OCI-LY1 (cell line): Measurements from ENCODE around the gene BMP7.

Experiments
- H2AFZ ChIP-seq: fragments of 200-600 bp; sonication (generic), shearing (Covaris generic); 2 replicates; pipeline ENCODE4 v1.6.0; 2014; ENCODE audit warnings: antibody characterized with exemption, mild to moderate bottlenecking, low read length
- H3F3A ChIP-seq: fragments of 200-600 bp; sonication (generic), shearing (Covaris generic); 2 replicates; pipeline ENCODE4 v1.6.0; 2014; ENCODE audit warnings: mild to moderate bottlenecking, antibody characterized with exemption, low read length, moderate library complexity; ENCODE audit not compliant: insufficient read depth
- H3K27ac ChIP-seq: fragments of 200-600 bp; sonication (generic); 2 replicates; pipeline ENCODE4 v1.5.1; 2014; ENCODE audit warnings: low read length, mixed run types, mild to moderate bottlenecking, low read depth; ENCODE audit not compliant: poor library complexity, severe bottlenecking
- H3K27me3 ChIP-seq: fragments of 200-600 bp; sonication (generic); 2 replicates; pipeline ENCODE4 v1.6.0; 2014; ENCODE audit warnings: antibody characterized with exemption, mild to moderate bottlenecking, low read length, moderate library complexity; ENCODE audit not compliant: insufficient read depth
- H3K36me3 ChIP-seq: fragments of 200-600 bp; sonication (generic); 2 replicates; pipeline ENCODE4 v1.6.1; 2014; ENCODE audit warnings: mild to moderate bottlenecking, antibody characterized with exemption, low read length, moderate library complexity, mixed read lengths; ENCODE audit not compliant: insufficient read depth
- H3K4me1 ChIP-seq: fragments of 200-600 bp; sonication (generic); 2 replicates; pipeline ENCODE4 v1.5.1; 2014; ENCODE audit warnings: mild to moderate bottlenecking, low read length, moderate library complexity; ENCODE audit not compliant: insufficient read depth, severe bottlenecking
- H3K4me2 ChIP-seq: fragments of 200-600 bp; sonication (generic), shearing (Covaris generic); 2 replicates; pipeline ENCODE4 v1.6.1; 2014; ENCODE audit warnings: low read length
- H3K4me3 ChIP-seq: fragments of 200-600 bp; sonication (generic); 2 replicates; pipeline ENCODE4 v1.5.1; 2014; ENCODE audit warnings: low read length, low read depth, mild to moderate bottlenecking, mixed read lengths; ENCODE audit not compliant: poor library complexity, severe bottlenecking
- H3K79me2 ChIP-seq: fragments of 200-600 bp; shearing (Covaris generic); 2 replicates; pipeline ENCODE4 v1.6.1; 2016; ENCODE audit warnings: mixed run types, low read length, mixed read lengths; ENCODE audit not compliant: insufficient read depth
- H3K9ac ChIP-seq: fragments of 200-600 bp; sonication (generic), shearing (Covaris generic); 2 replicates; pipeline ENCODE4 v1.6.1; 2014; ENCODE audit warnings: mild to moderate bottlenecking, low read length, mixed read lengths
- H3K9me2 ChIP-seq: fragments of 200-600 bp; sonication (generic), shearing (Covaris generic); 2 replicates; pipeline ENCODE4 v1.6.1; 2014; ENCODE audit warnings: low read depth, mild to moderate bottlenecking, low read length, mixed read lengths
- H3K9me3 ChIP-seq: fragments of 200-600 bp; shearing (Covaris generic); 2 replicates; pipeline ENCODE4 v1.6.1; 2014; ENCODE audit warnings: low read length, mixed read lengths
- H4K20me1 ChIP-seq: fragments of 200-600 bp; sonication (generic), shearing (Covaris generic); 2 replicates; pipeline ENCODE4 v1.6.0; 2016; ENCODE audit warnings: mild to moderate bottlenecking, low read length; ENCODE audit not compliant: insufficient read depth
- EZH2 ChIP-seq: fragments of 200-600 bp; sonication (generic), shearing (Covaris generic); IDR thresholded peaks from 2 replicates; pipeline ENCODE4 v1.8.0; 2017; ENCODE audit warnings: borderline replicate concordance, mixed run types, mild to moderate bottlenecking, antibody characterized with exemption, low read length, moderate library complexity, mixed read lengths
- TF ChIP-seq, protein P1 (sequence below): fragments of 200-600 bp; sonication (generic), shearing (Covaris generic); IDR thresholded peaks from 2 replicates; pipeline ENCODE4 v1.5.1; 2017; ENCODE audit warnings: mild to moderate bottlenecking, antibody characterized with exemption, low read length, moderate library complexity, mixed read lengths

BMP7 gene

GRCh38 chr20:57257701-57258453 is 8.6 kb downstream of the BMP7 start:
- peak overlapping the region; percentile 87 for H3K4me3 ChIP-seq
- no peaks in the 10 kb centered on the region for H3K27me3 ChIP-seq
- no peaks in the 10 kb centered on the region for H3F3A ChIP-seq
- no peaks in the 10 kb centered on the region for H4K20me1 ChIP-seq
- H3K4me1 ChIP-seq = peaks cover 97% of the 10 kb centered on the region
- H3K27ac ChIP-seq = peak overlapping the region; percentile 87
- H3K9me3 ChIP-seq = no peaks in the 10 kb centered on the region
- no peak overlapping the region for H2AFZ ChIP-seq
- no peak for TF ChIP-seq EZH2
- TF ChIP-seq, protein P1, sequence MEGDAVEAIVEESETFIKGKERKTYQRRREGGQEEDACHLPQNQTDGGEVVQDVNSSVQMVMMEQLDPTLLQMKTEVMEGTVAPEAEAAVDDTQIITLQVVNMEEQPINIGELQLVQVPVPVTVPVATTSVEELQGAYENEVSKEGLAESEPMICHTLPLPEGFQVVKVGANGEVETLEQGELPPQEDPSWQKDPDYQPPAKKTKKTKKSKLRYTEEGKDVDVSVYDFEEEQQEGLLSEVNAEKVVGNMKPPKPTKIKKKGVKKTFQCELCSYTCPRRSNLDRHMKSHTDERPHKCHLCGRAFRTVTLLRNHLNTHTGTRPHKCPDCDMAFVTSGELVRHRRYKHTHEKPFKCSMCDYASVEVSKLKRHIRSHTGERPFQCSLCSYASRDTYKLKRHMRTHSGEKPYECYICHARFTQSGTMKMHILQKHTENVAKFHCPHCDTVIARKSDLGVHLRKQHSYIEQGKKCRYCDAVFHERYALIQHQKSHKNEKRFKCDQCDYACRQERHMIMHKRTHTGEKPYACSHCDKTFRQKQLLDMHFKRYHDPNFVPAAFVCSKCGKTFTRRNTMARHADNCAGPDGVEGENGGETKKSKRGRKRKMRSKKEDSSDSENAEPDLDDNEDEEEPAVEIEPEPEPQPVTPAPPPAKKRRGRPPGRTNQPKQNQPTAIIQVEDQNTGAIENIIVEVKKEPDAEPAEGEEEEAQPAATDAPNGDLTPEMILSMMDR = no peak
- H3K9me2 ChIP-seq = no peaks in the 10 kb centered on the region
- peaks cover 100% of the 10 kb centered on the region for H3K79me2 ChIP-seq
- H3K4me2 ChIP-seq = peak overlapping the region; percentile 97
- H3K36me3 ChIP-seq = peaks cover 89% of the 10 kb centered on the region
- H3K9ac ChIP-seq = peak overlapping the region; percentile 25; the same call in 1 of the 2 replicates

- Histone ChIP-seq H3F3A (no peaks in the 10 kb centered on the region), H3K4me2 (peak overlapping the region; percentile 53), H3K9me2 (no peaks in the 10 kb centered on the region), H3K36me3 (peaks cover 89% of the 10 kb centered on the region), H3K9ac (no peak overlapping the region; the same call in 1 of the 2 replicates), H3K27me3 (no peaks in the 10 kb centered on the region), H2AFZ (no peak overlapping the region), H3K9me3 (no peaks in the 10 kb centered on the region), H4K20me1 (no peaks in the 10 kb centered on the region), H3K79me2 (peaks cover 100% of the 10 kb centered on the region), H3K4me3 (no peak overlapping the region), H3K27ac (peak overlapping the region; percentile 80), H3K4me1 (peaks cover 98% of the 10 kb centered on the region)
- TF ChIP-seq EZH2 = no peak
- TF ChIP-seq, protein P1 = no peak
Observed at GRCh38 chr20:57256908-57257307, 9.5 kb downstream of the BMP7 start.

DNA sequence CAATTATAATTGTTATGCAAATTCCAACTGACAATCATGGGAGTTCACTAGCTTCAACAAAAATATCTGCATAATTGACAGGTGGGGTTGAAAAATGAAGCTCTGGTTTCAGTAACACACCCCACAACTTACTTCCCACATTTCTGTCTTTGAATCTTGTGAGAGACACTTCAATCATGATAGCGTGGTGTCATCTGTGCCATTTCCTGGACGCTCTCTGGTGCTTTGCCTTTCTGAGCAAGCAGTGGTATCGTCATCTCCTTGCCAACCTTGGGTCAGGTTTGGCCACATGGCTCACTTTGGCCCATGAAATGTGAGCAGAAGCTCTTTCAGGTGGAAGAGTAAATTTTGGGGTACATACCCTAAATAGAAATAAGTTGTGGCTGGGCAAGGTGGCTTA is 10.2 kb downstream of the BMP7 start:
- Histone ChIP-seq H3K9me2 (no peaks in the 10 kb centered on the region), H2AFZ (no peak overlapping the region), H3F3A (no peaks in the 10 kb centered on the region), H3K4me3 (peak overlapping the region; percentile 14), H3K9ac (peak overlapping the region; percentile 20; the same call in 1 of the 2 replicates), H3K36me3 (peaks cover 88% of the 10 kb centered on the region), H4K20me1 (no peaks in the 10 kb centered on the region), H3K27me3 (no peaks in the 10 kb centered on the region), H3K4me2 (peak overlapping the region; percentile 39), H3K4me1 (peaks cover 99% of the 10 kb centered on the region), H3K79me2 (peaks cover 100% of the 10 kb centered on the region), H3K27ac (peak overlapping the region; percentile 80), H3K9me3 (no peaks in the 10 kb centered on the region)
- TF ChIP-seq EZH2 = no peak
- TF ChIP-seq, protein P1 = no peak
